HepG2 (cell line): ENCODE measurements around the gene FAM117A. TPM values are rescaled to one million over a fixed set of nuclear protein-coding genes. Genes with fewer than 3 reads are reported as not detected.
A peak's percentile ranks its signal among the peaks of the same experiment; 100 is the strongest.

Experiments
- DMAP1 ChIP-seq: IDR thresholded peaks from 2 replicates; pipeline ENCODE4 v1.6.1; 2016
- DMTF1 ChIP-seq: sonication (generic); formaldehyde crosslinking; IDR thresholded peaks from 2 replicates; pipeline ENCODE4 v1.4.0; 2020; ENCODE audit warnings: mild to moderate bottlenecking, missing genetic modification reagents
- E2F2 ChIP-seq: sonication (generic); formaldehyde crosslinking; IDR thresholded peaks from 2 replicates; pipeline ENCODE4 v1.4.0; 2020; ENCODE audit warnings: missing genetic modification reagents, borderline replicate concordance
- MTF1 ChIP-seq: sonication (generic); formaldehyde crosslinking; IDR thresholded peaks from 2 replicates; pipeline ENCODE4 v1.5.0; 2020; ENCODE audit warnings: missing genetic modification reagents
- PAWR ChIP-seq: sonication (generic); formaldehyde crosslinking; IDR thresholded peaks from 2 replicates; pipeline ENCODE4 v1.4.0; 2020; ENCODE audit warnings: missing genetic modification reagents, mild to moderate bottlenecking, borderline replicate concordance
- PAXIP1 ChIP-seq: sonication (generic); formaldehyde crosslinking; conservative IDR thresholded peaks from 2 replicates; pipeline ENCODE4 v1.4.0; 2020; ENCODE audit warnings: mild to moderate bottlenecking, missing genetic modification reagents, moderate library complexity
- PRDM4 ChIP-seq: sonication (generic); formaldehyde crosslinking; IDR thresholded peaks from 2 replicates; pipeline ENCODE4 v1.9.0; 2021; ENCODE audit warnings: missing genetic modification reagents, borderline replicate concordance
- ZBTB33 ChIP-seq: sonication (generic); formaldehyde crosslinking; IDR thresholded peaks from 2 replicates; pipeline ENCODE4 v1.4.0; 2020; ENCODE audit warnings: missing genetic modification reagents
- ZFP91 ChIP-seq: sonication (generic); formaldehyde crosslinking; IDR thresholded peaks from 2 replicates; pipeline ENCODE4 v1.9.0; 2022; ENCODE audit warnings: missing genetic modification reagents, mild to moderate bottlenecking, borderline replicate concordance
- polyA plus RNA-seq, 8 experiments: library from polyadenylated mRNA; depleted of rRNA in 3 of 8; stranded (reverse) in 7 of 8; unstranded in 1 of 8; fragments of >200 nt; fragmentation: Illumina TruSeq in 4 of 8; extraction: Trizol in 4 of 8; gene quantifications; 2 replicates each; pipeline versions ENCODE4 v1.2.1 to v1.2.3, GENCODE V29; 2011 to 2016; ENCODE audit warnings: low read depth in 4 of 8, missing spikeins in 1 of 8, mixed read lengths in 1 of 8; ENCODE audit not compliant: insufficient read depth in 1 of 8
- total RNA-seq, 5 experiments: library from RNA; depleted of rRNA; stranded (reverse); fragments of >200 nt; fragmentation: Illumina TruSeq; extraction: Trizol; gene quantifications; 2 replicates each; pipeline ENCODE4 v1.2.3, GENCODE V29; 2016; ENCODE audit warnings: low read depth in 1 of 5

FAM117A gene
- total and polyA plus RNA-seq, 2 of the 13 experiments (the other 11 are each of a cell fraction or from before 2014, with no cell fraction given) = 12.1 to 19.8 TPM

- TF ChIP-seq DMTF1 (CRISPR knock-in tag) = no peak
- peak; percentile 83 for TF ChIP-seq ZFP91 (CRISPR knock-in tag)
- TF ChIP-seq PAXIP1 (CRISPR knock-in tag) = peak; percentile 57
- peak; percentile 77 for TF ChIP-seq ZBTB33 (CRISPR knock-in tag)
- no peak for TF ChIP-seq MTF1 (CRISPR knock-in tag)
- no peak for TF ChIP-seq PRDM4 (CRISPR knock-in tag)
- TF ChIP-seq PAWR = no peak
- TF ChIP-seq DMAP1 = peak; percentile 93
- no peak for TF ChIP-seq E2F2 (CRISPR knock-in tag)
Measured at GRCh38 chr17:49707608-49708514, 56.1 kb downstream of the FAM117A start, which contains the start of gene SLC35B1 (continued).
